T-cell (primary cell): ENCODE results near the gene AP1G2. TPM values are rescaled to one million over a fixed set of nuclear protein-coding genes. Genes with fewer than 3 reads are reported as not detected.

Experiments used
- ATAC-seq, 4 experiments: fragments of 200-7000 bp in 3 of 4; fragments of 150-1000 bp in 1 of 4; cut with Tn5 transposase; replicated peaks in 1 of 4; 1 replicate in 3 of 4; 2 replicates in 1 of 4; pipeline ENCODE4 v1.10.0; 2021; ENCODE audit warnings: moderate library complexity in 3 of 4, mild to moderate bottlenecking in 2 of 4, moderate number of reproducible peaks in 1 of 4
- CTCF ChIA-PET, 2 donors: fragments of 300-600 bp; sonication (Branson Sonifier 250); formaldehyde crosslinking; loops; one replicate each; lab custom pipeline; 2022; ENCODE audit warnings: antibody characterized with exemption in 2 of 2; lab: Charles Lee
- POLR2A ChIA-PET, 2 donors: fragments of 300-600 bp; sonication (Branson Sonifier 250); formaldehyde crosslinking; loops; one replicate each; lab custom pipeline; 2022; ENCODE audit warnings: antibody characterized with exemption in 2 of 2; lab: Charles Lee
- DNase-seq, 35 experiments: peaks; one replicate each; pipeline versions ENCODE4 v3.0.0 to v3.0.0-alpha.2; 2013 to 2023
- H3K27ac ChIP-seq: one replicate; pipeline ENCODE4 v1.5.1; 2013; ENCODE audit warnings: low read length
- H3K27me3 ChIP-seq, 2 experiments: replicated peaks in 1 of 2; 1 replicate in 1 of 2; 2 replicates in 1 of 2; pipeline versions ENCODE4 v1.6.1 to v1.7.0; 2013; ENCODE audit warnings: low read length in 1 of 2, mixed read lengths in 1 of 2; ENCODE audit not compliant: control insufficient read depth in 2 of 2, insufficient read depth in 2 of 2; ENCODE audit errors: extremely low read depth in 1 of 2
- H3K36me3 ChIP-seq, 2 donors: 1 replicate in 1 of 2; 2 replicates in 1 of 2; pipeline versions ENCODE4 v1.6.1 to v1.7.0; 2013; ENCODE audit warnings: low read length in 1 of 2; ENCODE audit not compliant: control insufficient read depth in 2 of 2, insufficient read depth in 1 of 2; ENCODE audit errors: extremely low read depth in 1 of 2
- H3K4me1 ChIP-seq, 2 experiments: 1 replicate in 1 of 2; 2 replicates in 1 of 2; pipeline versions ENCODE4 v1.6.1 to v1.7.0; 2013; ENCODE audit warnings: low read length in 2 of 2, mixed read lengths in 1 of 2; ENCODE audit not compliant: insufficient read depth in 2 of 2, control insufficient read depth in 1 of 2; ENCODE audit errors: extremely low read depth in 1 of 2
- H3K4me3 ChIP-seq, 2 donors: 1 replicate in 1 of 2; 2 replicates in 1 of 2; pipeline versions ENCODE4 v1.5.1 to v1.7.0; 2013; ENCODE audit warnings: mild to moderate bottlenecking in 2 of 2, low read length in 1 of 2, moderate library complexity in 1 of 2; ENCODE audit not compliant: control insufficient read depth in 1 of 2; ENCODE audit errors: extremely low read depth in 1 of 2
- H3K9me3 ChIP-seq: 2 replicates; pipeline ENCODE4 v1.7.0; 2013
- H3K27ac Mint-ChIP-seq, 2 donors: one replicate each; pipeline ENCODE4 v1.8.0; 2020 to 2021; ENCODE audit warnings: mild to moderate bottlenecking in 2 of 2, mixed read lengths in 2 of 2
- H3K27me3 Mint-ChIP-seq, 2 donors: one replicate each; pipeline ENCODE4 v1.8.0; 2021 to 2022; ENCODE audit warnings: mixed read lengths in 2 of 2
- H3K36me3 Mint-ChIP-seq: one replicate; pipeline ENCODE4 v1.8.0; 2021; ENCODE audit warnings: mixed read lengths
- H3K4me1 Mint-ChIP-seq, 3 donors: one replicate each; pipeline ENCODE4 v1.8.0; 2020 to 2022; ENCODE audit warnings: mixed read lengths in 3 of 3, mild to moderate bottlenecking in 1 of 3
- H3K4me3 Mint-ChIP-seq, 3 donors: one replicate each; pipeline ENCODE4 v1.8.0; 2020 to 2022; ENCODE audit warnings: mild to moderate bottlenecking in 3 of 3, mixed read lengths in 3 of 3, moderate library complexity in 3 of 3
- H3K9me3 Mint-ChIP-seq, 3 donors: one replicate each; pipeline ENCODE4 v1.8.0; 2020 to 2022; ENCODE audit warnings: mixed read lengths in 3 of 3
- WGBS: methylation state at CpG from one replicate; pipeline ENCODE4 v1.1.5; 2013; ENCODE audit warnings: missing lambda C conversion rate; ENCODE audit not compliant: insufficient coverage; 5-methylcytosine and 5-hydroxymethylcytosine counted together
- total RNA-seq, 35 experiments: library from RNA in 6 of 35; stranded (reverse) in 6 of 35; fragments of 120-200 nt in 1 of 35; gene quantifications; one replicate each; pipeline versions ENCODE4 v1.2.1 to v1.2.4 and lab custom pipeline; 2013 to 2026

AP1G2 gene
- total RNA-seq, 5 donors from 2014 or later (not counting 1 experiment from before 2014, with no cell fraction given): 321 to 526 (median 484) TPM

GRCh38 chr14:23577710-23578392, 10.3 kb upstream of the AP1G2 start:
- Histone ChIP-seq H3K27ac (no peak overlapping the region), H3K9me3 (no peaks in the 10 kb centered on the region), H3K4me3 (no peak overlapping the region), H3K4me1 (peaks cover 0 to 23% of the 10 kb centered on the region in 2 experiments), H3K36me3 (no peaks in the 10 kb centered on the region), H3K27me3 (peaks cover 16 to 66% of the 10 kb centered on the region in 2 experiments)
- Mint-ChIP-seq H3K4me3 (peak overlapping the region in 1 of 3 donors; percentile 80), H3K4me1 (peaks cover 18 to 27% (median 19%) of the 10 kb centered on the region in 3 donors), H3K9me3 (no peaks in the 10 kb centered on the region), H3K36me3 (peaks cover 3% of the 10 kb centered on the region), H3K27me3 (peaks cover 50 to 59% of the 10 kb centered on the region in 2 donors), H3K27ac (no peak overlapping the region)
- POLR2A ChIA-PET: interaction anchor here (0.5 to 0.6 kb wide), 2 partner anchors 49 to 417 kb away, joined by 3 to 5 read pairs; no protein-coding TSS in a partner anchor
- WGBS: 8% methylated on average over 2 of the region's 24 CpGs
- DNase-seq: peak in 1 of 35 experiments; percentile 9
- CTCF ChIA-PET: interaction anchor here in 1 of 2 donors (0.6 kb wide), 2 partner anchors 19 to 344 kb away, joined by 3 to 7 read pairs; no protein-coding TSS in a partner anchor
- ATAC-seq: peak in 1 of 4 experiments; percentile 35

GRCh38 chr14:23577004-23577681, 9.6 kb upstream of the AP1G2 start:
- DNase-seq (peak in 1 of 35 experiments; percentile 13), ATAC-seq (peak; percentile 26 to 47 (median 44))
- Histone ChIP-seq H3K4me1 (peaks cover 0 to 23% of the 10 kb centered on the region in 2 experiments), H3K36me3 (no peaks in the 10 kb centered on the region), H3K27ac (no peak overlapping the region), H3K27me3 (peaks cover 16 to 73% of the 10 kb centered on the region in 2 experiments), H3K4me3 (peak overlapping the region in 1 of 2 donors; percentile 32), H3K9me3 (no peaks in the 10 kb centered on the region)
- ChIA-PET CTCF (no interaction called here), POLR2A (interaction anchor here in 1 of 2 donors (0.5 kb wide), 1 partner anchor 49 kb away, joined by 3 read pairs; no protein-coding TSS in a partner anchor)
- Mint-ChIP-seq H3K4me3 (peak overlapping the region; percentile 34 to 80 (median 45)), H3K27ac (no peak overlapping the region), H3K9me3 (no peaks in the 10 kb centered on the region), H3K4me1 (peaks cover 18 to 27% (median 19%) of the 10 kb centered on the region in 3 donors), H3K36me3 (peaks cover 3% of the 10 kb centered on the region), H3K27me3 (peaks cover 52 to 61% of the 10 kb centered on the region in 2 donors)
- 13% methylated on average over 59 of the region's 67 CpGs for WGBS

DNA sequence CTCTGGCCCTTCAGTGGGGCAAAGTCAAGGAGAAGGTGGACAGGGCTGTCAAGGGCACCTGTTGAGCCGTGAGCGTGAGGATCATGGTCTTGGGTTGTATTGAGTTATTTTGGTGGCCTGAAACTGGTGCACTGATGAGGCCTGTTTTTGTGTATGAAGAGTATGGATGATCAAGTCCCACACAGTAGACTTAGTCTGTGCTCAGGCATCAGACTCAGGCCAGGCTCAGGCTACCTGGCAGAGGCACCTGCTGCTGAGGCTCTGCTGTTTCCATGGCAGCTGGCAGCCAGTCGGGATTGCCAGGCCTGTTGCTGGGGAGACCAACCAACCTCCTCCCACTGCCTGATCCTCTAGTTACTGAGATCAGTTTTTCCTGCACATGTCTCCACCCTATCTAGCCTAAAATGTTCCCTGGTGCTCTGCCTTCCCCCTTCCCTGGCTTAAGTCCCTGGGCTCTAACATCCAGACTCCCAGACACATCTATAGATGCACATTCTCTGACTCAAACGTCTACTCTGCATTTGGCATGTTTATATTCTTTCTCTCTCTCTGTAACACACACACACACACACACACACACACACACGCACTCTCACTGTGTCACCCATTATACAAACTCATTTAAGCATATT, 5.9 kb upstream of the AP1G2 start:
- Mint-ChIP-seq H3K4me1 (peaks cover 20 to 26% (median 20%) of the 10 kb centered on the region in 3 donors), H3K36me3 (peaks cover 3% of the 10 kb centered on the region)

GRCh38 chr14:23572836-23573235, 5.2 kb upstream of the AP1G2 start:
- no peaks in the 10 kb centered on the region for H3K9me3 Mint-ChIP-seq

More for the DNA sequence above, 5.9 kb upstream of the AP1G2 start:
- H3K4me1 ChIP-seq: peaks cover 0 to 32% of the 10 kb centered on the region in 2 experiments
- no peak overlapping the region for H3K27ac ChIP-seq
- peaks cover 37 to 41% of the 10 kb centered on the region in 2 donors for H3K27me3 Mint-ChIP-seq
- ATAC-seq (no peak), DNase-seq (no peak)
- CTCF ChIA-PET: no interaction called here
- no peak overlapping the region for H3K4me3 Mint-ChIP-seq
- 84% methylated on average over 4 of the region's 5 CpGs for WGBS
- H3K9me3 ChIP-seq: no peaks in the 10 kb centered on the region
- no peak overlapping the region for H3K4me3 ChIP-seq
- H3K36me3 ChIP-seq: no peaks in the 10 kb centered on the region
- no peak overlapping the region for H3K27ac Mint-ChIP-seq
- H3K9me3 Mint-ChIP-seq: no peaks in the 10 kb centered on the region
- POLR2A ChIA-PET: interaction anchor here in 1 of 2 donors (0.6 kb wide), 1 partner anchor 19 kb away, joined by 4 read pairs; no protein-coding TSS in a partner anchor
- peaks cover 10 to 64% of the 10 kb centered on the region in 2 experiments for H3K27me3 ChIP-seq

DNA sequence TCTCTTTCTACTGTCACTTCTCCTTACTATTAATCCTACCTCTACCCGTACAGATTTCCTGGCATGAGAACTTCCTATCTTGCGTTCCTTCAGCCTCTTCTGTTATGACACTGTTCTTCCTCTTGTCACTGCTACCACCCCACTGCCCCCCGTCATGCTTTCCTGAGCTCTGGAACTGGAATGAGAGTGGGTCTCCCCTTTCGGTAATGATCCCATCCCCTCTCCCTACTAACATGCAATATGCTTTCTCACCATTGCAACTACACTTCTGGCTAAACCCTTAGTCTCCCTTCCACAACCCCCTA, 4.9 kb upstream of the AP1G2 start:
- peaks cover 24 to 33% (median 28%) of the 10 kb centered on the region in 3 donors for H3K4me1 Mint-ChIP-seq
- H3K27ac Mint-ChIP-seq: no peak overlapping the region
- peaks cover 10 to 53% of the 10 kb centered on the region in 2 experiments for H3K27me3 ChIP-seq
- peaks cover 3% of the 10 kb centered on the region for H3K36me3 Mint-ChIP-seq
- no peaks in the 10 kb centered on the region for H3K9me3 Mint-ChIP-seq
- no peak for ATAC-seq
- H3K4me3 ChIP-seq: no peak overlapping the region
- ChIA-PET CTCF (interaction anchor here in 1 of 2 donors (0.6 kb wide), 1 partner anchor 645 kb away, joined by 3 read pairs; no protein-coding TSS in a partner anchor), POLR2A (no interaction called here)
- H3K27ac ChIP-seq: no peak overlapping the region
- DNase-seq: no peak
- H3K4me1 ChIP-seq: peaks cover 5 to 33% of the 10 kb centered on the region in 2 experiments
- WGBS: 68% methylated on average over 4 of the region's 4 CpGs
- peaks cover 32 to 36% of the 10 kb centered on the region in 2 donors for H3K27me3 Mint-ChIP-seq
- no peaks in the 10 kb centered on the region for H3K36me3 ChIP-seq
- no peaks in the 10 kb centered on the region for H3K9me3 ChIP-seq
- no peak overlapping the region for H3K4me3 Mint-ChIP-seq

More at GRCh38 chr14:23572836-23573235, 5.2 kb upstream of the AP1G2 start:
- CTCF ChIA-PET: no interaction called here
- H3K27ac ChIP-seq: no peak overlapping the region
- no peak overlapping the region for H3K27ac Mint-ChIP-seq
- POLR2A ChIA-PET: interaction anchor here in 1 of 2 donors (0.6 kb wide), 1 partner anchor 19 kb away, joined by 4 read pairs; no protein-coding TSS in a partner anchor
- DNase-seq (no peak), ATAC-seq (no peak)
- H3K36me3 ChIP-seq: no peaks in the 10 kb centered on the region
- H3K9me3 ChIP-seq: no peaks in the 10 kb centered on the region
- peaks cover 32 to 36% of the 10 kb centered on the region in 2 donors for H3K27me3 Mint-ChIP-seq
- no peak overlapping the region for H3K4me3 ChIP-seq
- H3K27me3 ChIP-seq: peaks cover 10 to 57% of the 10 kb centered on the region in 2 experiments
- no peak overlapping the region for H3K4me3 Mint-ChIP-seq
- WGBS: no CpG with 5 or more reads among the region's 4 CpGs
- H3K4me1 Mint-ChIP-seq: peaks cover 23 to 29% (median 24%) of the 10 kb centered on the region in 3 donors
- peaks cover 4 to 33% of the 10 kb centered on the region in 2 experiments for H3K4me1 ChIP-seq
- H3K36me3 Mint-ChIP-seq: peaks cover 3% of the 10 kb centered on the region
